Stimulated activated CD4-positive, alpha-beta T cell treated with anti-CD3 and anti-CD28 coated beads, Interleukin-1b, Interleukin-23, amount 100 ng/mL, for 48 hours (primary cell): ENCODE measurements around the gene SYT1.

Experiments used
- DNase-seq: peaks from one replicate; pipeline ENCODE4 v3.0.0-alpha.2; 2020

The SYT1 gene

GRCh38 chr12:79301181-79301580 lies 436.6 kb downstream of the SYT1 start:
- no peak for DNase-seq

DNA sequence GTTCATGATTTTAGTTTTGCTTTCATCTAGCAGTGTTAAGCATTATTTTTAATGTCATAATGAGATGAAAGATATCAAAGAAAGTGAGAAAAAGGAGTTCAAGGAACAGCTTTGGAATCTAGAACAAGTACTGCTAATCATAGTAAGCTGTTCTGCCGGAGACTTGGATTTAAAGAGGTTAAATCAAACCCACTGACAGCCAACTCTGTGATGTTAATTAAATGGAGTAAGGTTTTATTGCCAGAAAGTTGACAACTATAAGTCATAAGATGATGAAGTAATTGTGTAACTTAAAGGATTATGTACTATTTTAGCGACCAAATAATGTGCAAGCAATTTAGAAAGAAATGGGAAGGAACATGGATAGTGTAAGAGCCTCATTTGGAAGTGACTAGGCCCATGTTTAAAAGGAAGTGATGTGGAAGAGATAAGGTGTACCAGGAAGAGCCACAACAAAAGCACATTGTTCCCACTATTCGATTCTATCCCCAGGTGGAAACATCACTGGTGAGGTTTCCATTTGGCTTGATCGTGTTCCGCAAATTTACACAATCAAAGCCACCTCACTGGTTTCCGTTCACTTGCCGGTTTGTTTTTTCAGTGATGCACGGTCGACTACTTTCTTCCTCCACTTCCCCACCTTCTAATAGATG lies 437.7 kb downstream of the SYT1 start:
- DNase-seq, result no peak

GRCh38 chr12:79307340-79307739 lies 442.8 kb downstream of the SYT1 start:
- DNase-seq, result no peak

DNA sequence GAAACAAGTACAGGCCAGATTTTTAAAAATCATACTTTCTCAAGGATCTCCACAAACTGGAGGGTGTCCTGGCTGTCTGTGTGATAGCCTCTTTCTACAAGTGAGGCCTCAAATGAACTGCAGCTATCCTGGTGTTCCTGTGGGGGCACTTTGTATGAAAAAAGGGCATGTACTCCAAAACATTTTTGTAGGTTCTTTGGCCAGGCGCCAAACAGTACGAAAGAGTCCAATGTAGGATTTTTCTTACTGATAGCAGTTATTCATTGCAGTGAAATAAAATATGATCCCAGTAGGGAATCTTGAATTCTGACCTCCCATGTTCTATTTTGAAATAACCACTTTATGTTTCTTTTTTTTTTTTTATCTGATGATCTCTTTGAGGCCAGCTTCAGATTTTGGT lies 444.5 kb downstream of the SYT1 start:
- DNase-seq, result no peak

- DNase-seq, result no peak
Observed at GRCh38 chr12:79317179-79317847, 452.7 kb downstream of the SYT1 start.

DNA sequence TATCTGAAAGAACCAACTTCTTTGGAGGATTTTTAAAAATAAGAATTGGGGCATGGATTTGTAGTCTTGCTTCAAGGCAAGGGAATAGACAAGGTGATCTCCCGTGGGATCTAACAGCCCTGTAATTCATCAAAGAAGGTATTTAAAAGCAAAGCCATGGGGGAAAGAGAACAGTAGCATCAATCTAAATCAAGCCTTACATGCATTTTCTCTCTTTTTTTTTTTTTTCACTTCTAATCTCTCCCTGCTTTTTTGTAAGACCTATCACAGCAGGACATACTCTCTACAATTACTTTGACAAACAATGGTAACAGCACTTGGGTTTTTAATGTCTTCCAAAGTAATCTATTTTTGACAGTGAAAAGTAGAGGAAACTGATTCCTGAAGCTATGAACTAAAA lies 458.3 kb downstream of the SYT1 start:
- no peak for DNase-seq

- DNase-seq, result no peak
Observed at GRCh38 chr12:79324571-79324970, 460.0 kb downstream of the SYT1 start.

- no peak for DNase-seq
Observed at GRCh38 chr12:79326222-79326621, 461.6 kb downstream of the SYT1 start.

DNA sequence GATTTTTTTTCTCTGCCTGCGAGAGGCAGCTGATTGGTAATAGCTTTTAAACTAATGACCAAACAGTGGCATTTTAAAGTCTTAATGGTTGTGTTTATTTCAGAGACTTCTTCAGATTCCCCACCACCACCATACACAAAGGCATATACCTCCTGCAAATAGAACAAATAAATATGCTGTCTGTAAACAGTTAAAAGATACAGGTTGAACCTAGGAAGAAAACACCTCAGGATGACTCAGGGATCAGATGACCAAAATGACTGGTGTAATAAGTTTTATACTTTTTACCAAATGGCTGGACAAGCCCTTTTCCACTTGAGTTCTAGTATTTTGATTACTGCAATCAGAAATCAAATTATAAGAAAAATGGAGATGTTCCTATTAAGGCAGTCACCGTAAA lies 462.1 kb downstream of the SYT1 start:
- DNase-seq, result no peak

- no peak for DNase-seq
Observed at GRCh38 chr12:79327465-79327864, 462.9 kb downstream of the SYT1 start.

GRCh38 chr12:79329933-79330332 lies 465.4 kb downstream of the SYT1 start:
- DNase-seq, result no peak

DNA sequence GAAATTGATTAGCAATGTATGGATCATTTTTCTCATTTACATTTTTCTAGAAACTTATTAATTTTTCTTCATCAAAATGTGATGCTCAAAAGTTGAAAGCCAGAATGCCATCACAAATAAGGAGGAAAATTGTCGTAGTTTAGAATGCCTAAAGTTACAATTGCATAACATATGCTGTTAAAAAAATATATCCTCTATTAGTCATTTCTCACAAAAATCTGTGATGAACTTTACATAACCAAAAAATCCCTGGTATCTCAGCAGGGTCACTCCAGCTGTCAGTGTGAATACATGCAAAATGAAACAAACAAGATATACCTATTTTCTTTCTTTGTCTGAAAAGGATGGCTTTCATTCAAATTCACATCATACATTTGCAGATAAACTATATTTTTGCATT lies 467.3 kb downstream of the SYT1 start:
- no peak for DNase-seq

DNA sequence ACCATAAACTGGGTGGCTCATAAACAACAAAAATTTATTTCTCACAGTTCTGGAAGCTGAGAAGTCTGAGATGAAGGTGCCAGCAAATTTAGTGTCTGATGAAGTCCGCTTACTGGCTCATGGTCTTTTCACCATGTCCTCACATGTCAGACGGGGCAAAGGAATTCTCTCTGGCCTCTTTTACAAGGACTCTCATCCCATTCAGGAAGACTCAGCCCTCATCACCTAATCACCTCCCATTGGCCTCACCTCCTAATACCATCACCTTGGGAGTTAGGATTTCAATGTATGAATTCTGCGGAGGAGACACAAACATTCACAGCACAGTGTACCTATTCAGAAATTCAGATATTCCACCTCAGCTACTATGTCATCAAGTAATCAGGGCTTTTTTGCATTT lies 468.6 kb downstream of the SYT1 start:
- DNase-seq, result no peak

GRCh38 chr12:79337662-79338290 lies 473.2 kb downstream of the SYT1 start:
- no peak for DNase-seq

GRCh38 chr12:79344855-79345847 lies 480.6 kb downstream of the SYT1 start:
- DNase-seq, result no peak

GRCh38 chr12:79347866-79348265 lies 483.3 kb downstream of the SYT1 start:
- no peak for DNase-seq

GRCh38 chr12:79351251-79351650 lies 486.7 kb downstream of the SYT1 start:
- DNase-seq, result no peak

- no peak for DNase-seq
Observed at GRCh38 chr12:79356216-79356615, 491.6 kb downstream of the SYT1 start.

GRCh38 chr12:79357048-79357447 lies 492.5 kb downstream of the SYT1 start:
- DNase-seq, result no peak

DNA sequence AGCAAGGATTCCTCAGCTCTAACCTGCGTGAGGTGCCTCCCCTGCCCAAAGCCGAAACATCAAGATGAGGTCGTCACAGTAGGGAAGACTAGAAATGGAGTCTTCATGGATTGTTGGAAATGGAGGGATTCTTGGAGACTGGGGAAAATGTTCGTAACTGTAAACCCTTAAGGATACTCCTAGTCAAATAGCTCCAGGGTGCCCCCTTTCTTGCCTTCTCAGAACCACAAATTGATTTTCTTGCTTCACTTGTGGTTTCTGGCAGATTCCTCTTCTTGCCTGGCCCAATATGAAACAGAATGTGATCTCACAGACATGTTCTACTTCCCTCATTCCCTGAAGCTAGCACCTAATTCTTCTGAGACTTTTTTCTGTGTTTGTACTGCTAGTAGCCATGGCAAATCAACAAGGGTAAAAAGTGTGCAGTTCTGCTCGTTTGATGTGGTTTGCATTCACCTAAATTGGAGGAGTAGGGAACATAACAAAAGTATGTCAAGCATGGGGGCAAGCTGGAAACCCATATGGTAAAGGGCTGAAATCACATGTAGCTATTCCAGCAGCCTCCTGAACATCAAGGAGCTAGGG lies 494.2 kb downstream of the SYT1 start:
- DNase-seq, result no peak

- no peak for DNase-seq
Observed at GRCh38 chr12:79360286-79360685, 495.7 kb downstream of the SYT1 start.

DNA sequence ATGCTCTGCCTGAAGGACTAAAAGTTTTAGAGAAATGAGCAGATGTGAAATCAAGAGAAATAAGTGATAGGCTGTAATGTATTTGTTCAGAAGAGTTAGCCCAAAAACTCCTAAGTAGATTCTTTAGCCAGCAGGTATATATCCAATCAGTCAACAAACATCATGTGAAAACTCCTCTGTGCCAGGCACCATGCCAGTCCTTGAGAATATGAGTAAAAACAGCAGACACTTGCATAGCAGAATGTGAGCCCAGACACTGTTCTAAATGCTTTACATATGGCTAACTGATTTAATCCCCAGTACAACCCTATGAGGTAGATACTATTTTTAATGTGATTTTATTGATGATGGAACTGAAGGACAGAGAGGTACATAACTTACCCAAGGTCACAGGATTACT lies 496.4 kb downstream of the SYT1 start:
- DNase-seq, result no peak

- no peak for DNase-seq
Observed at GRCh38 chr12:79364197-79364596, 499.6 kb downstream of the SYT1 start.
